Effector memory CD8-positive, alpha-beta T cell (primary cell): ENCODE data around the gene SV2A.

Source experiments
- ATAC-seq: fragments of 150-1000 bp; cut with Tn5 transposase; replicated peaks from 2 replicates; pipeline ENCODE4 v1.10.0; 2021; ENCODE audit warnings: mild to moderate bottlenecking, moderate library complexity
- DNase-seq, 3 experiments: peaks; one replicate each; pipeline ENCODE4 v3.0.0; 2021
- H3K27ac Mint-ChIP-seq, 2 donors: one replicate each; pipeline ENCODE4 v1.8.0; 2022; ENCODE audit warnings: mild to moderate bottlenecking in 2 of 2, mixed read lengths in 2 of 2, moderate library complexity in 2 of 2
- H3K27me3 Mint-ChIP-seq, 2 donors: one replicate each; pipeline ENCODE4 v1.8.0; 2022; ENCODE audit warnings: mixed read lengths in 2 of 2
- H3K36me3 Mint-ChIP-seq: one replicate; pipeline ENCODE4 v1.8.0; 2022; ENCODE audit warnings: mild to moderate bottlenecking, moderate library complexity, mixed read lengths; ENCODE audit not compliant: insufficient read depth
- H3K4me1 Mint-ChIP-seq, 2 donors: one replicate each; pipeline ENCODE4 v1.8.0; 2022; ENCODE audit warnings: low read depth in 2 of 2, mixed read lengths in 2 of 2
- H3K4me3 Mint-ChIP-seq, 2 donors: one replicate each; pipeline ENCODE4 v1.8.0; 2022; ENCODE audit warnings: mild to moderate bottlenecking in 2 of 2, mixed read lengths in 2 of 2, moderate library complexity in 2 of 2
- H3K9me3 Mint-ChIP-seq, 2 donors: one replicate each; pipeline ENCODE4 v1.8.0; 2022; ENCODE audit warnings: mixed read lengths in 2 of 2

Gene SV2A

DNA sequence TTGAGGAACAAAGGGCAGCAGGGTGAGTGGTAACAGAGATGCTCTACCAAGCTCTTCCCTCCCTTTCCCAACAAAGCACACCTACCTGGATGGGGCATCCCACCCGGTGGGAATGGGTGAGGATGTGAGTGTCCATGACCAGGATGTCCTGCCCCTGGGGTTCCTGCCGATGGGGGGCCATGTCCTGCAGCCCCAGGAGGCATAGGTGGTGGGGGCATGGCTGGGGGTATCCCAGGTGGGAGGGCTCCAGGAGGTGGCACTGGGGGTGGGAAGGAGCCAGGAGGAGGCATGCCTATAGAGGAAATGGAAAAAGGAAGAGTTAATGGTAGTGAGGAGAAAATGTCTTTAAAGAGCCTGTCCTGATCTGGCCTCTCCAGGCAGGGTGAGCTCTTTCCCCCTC lies 8.1 kb upstream of the SV2A start:
- peaks cover 36 to 39% of the 10 kb centered on the region in 2 donors for H3K4me1 Mint-ChIP-seq
- peaks cover 4 to 6% of the 10 kb centered on the region in 2 donors for H3K27me3 Mint-ChIP-seq
- peaks cover 57% of the 10 kb centered on the region for H3K36me3 Mint-ChIP-seq
- no peak for ATAC-seq
- peak overlapping the region; percentile 7 to 19 for H3K27ac Mint-ChIP-seq
- H3K9me3 Mint-ChIP-seq = no peaks in the 10 kb centered on the region
- no peak for DNase-seq
- peak overlapping the region; percentile 89 to 95 for H3K4me3 Mint-ChIP-seq

DNA sequence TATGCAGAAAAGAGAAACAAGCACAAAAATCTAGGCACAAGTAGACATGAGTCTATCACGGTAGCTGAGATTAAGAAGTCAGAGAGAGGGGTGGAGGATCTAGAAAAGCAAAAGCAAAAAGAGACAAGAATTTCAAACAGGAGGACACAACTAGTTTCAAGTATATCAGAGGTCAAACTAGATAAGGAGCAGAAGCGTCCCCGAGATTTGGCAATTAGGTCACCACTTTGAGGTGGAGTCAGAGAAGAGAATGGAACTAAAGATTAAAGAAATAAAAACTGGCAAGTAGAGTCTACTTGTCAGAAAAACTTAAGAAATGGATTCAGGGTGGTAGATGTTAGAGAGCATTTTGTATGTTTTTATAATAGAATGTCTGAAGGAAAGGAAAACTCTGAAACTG lies 7.7 kb upstream of the SV2A start:
- H3K36me3 Mint-ChIP-seq = peaks cover 57% of the 10 kb centered on the region
- no peaks in the 10 kb centered on the region for H3K9me3 Mint-ChIP-seq
- ATAC-seq = no peak
- peaks cover 0 to 2% of the 10 kb centered on the region in 2 donors for H3K27me3 Mint-ChIP-seq
- peak overlapping the region; percentile 7 to 19 for H3K27ac Mint-ChIP-seq
- H3K4me3 Mint-ChIP-seq = peak overlapping the region; percentile 89 to 95
- DNase-seq = no peak
- peaks cover 33 to 39% of the 10 kb centered on the region in 2 donors for H3K4me1 Mint-ChIP-seq

DNA sequence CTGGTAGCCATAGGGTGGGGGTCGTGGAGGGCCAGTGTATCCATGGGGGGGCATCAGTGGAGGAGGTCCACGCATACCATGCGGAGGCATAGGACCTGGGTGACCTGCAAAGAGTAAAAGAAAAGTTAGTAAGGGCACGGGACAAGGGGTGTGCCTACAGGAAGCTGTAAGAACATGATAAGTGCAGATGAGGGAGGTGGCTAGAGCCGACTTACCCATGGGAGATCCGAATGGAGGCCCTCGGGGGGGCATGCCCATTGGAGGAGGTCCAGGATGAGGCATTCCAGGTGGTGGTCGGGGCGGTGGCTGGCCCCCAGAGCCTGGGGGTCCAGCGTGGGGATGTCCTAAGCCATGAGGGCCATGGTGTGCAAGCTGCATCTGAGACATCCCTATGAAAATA lies 6.0 kb upstream of the SV2A start:
- DNase-seq (no peak), ATAC-seq (no peak)
- Mint-ChIP-seq H3K4me1 (peaks cover 31 to 37% of the 10 kb centered on the region in 2 donors), H3K27ac (peak overlapping the region; percentile 44 to 89), H3K4me3 (no peak overlapping the region), H3K27me3 (peaks cover 0 to 2% of the 10 kb centered on the region in 2 donors), H3K9me3 (no peaks in the 10 kb centered on the region), H3K36me3 (peaks cover 57% of the 10 kb centered on the region)

DNA sequence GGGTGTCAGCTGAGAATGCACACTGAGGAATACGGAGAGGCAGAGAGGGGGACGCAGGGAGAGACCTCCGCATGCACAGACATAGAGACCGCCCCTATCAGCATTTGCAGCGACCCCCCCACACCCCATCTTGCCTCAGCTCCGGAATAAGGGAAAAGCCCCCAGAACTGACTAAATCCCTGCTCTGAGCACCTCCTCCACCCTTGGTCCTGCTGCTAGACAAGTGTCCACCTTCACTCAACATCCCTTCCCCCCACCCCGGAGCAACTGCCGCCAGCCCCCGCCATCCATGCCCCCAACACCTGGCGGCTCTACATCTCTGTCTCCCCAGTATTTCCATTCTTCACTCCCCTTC lies 769 bp downstream of the SV2A start:
- no peaks in the 10 kb centered on the region for H3K36me3 Mint-ChIP-seq
- H3K4me1 Mint-ChIP-seq = peaks cover 17% of the 10 kb centered on the region in 2 donors
- ATAC-seq (peak; percentile 8), DNase-seq (no peak)
- peak overlapping the region; percentile 79 to 83 for H3K4me3 Mint-ChIP-seq
- peaks cover 0 to 19% of the 10 kb centered on the region in 2 donors for H3K27me3 Mint-ChIP-seq
- H3K27ac Mint-ChIP-seq = peak overlapping the region in 1 of 2 donors; percentile 75
- no peaks in the 10 kb centered on the region for H3K9me3 Mint-ChIP-seq

DNA sequence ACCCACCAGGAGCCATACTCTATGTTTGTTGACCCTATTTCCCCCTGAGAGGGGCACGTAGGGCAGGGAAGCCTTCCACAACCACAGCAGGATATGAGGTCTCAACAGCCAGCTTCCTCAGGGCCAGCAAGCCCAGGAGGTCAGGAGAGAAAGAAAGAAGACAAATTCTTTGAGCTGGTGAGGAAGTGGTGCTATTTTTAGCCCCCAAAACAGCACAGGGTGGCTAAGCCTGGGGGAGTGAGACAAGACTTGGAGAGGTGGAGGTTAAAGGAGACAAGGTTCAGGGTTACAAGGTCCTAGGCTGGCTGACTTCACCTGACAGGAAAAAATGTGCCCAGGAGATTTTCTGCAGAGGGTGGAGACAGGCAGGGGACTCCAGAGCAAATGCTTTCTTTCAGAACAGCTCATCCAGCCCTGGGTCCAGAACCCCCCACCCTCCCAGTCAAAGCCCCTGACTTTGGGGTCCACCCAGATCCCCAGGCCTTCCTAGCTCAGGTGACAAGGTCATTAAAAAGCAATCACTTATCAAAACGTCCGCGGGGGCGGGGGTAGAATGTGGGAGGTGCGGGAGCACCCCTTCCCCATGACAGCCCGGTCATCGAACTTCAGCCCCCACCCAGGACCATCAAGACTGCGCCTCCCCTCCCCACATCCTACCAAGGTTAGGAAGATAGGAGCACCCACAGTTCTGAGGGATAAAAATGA lies 1.3 kb downstream of the SV2A start:
- ATAC-seq (no peak), DNase-seq (no peak)
- Mint-ChIP-seq H3K27ac (peak overlapping the region; percentile 75 to 82), H3K36me3 (no peaks in the 10 kb centered on the region), H3K4me3 (peak overlapping the region; percentile 79 to 83), H3K9me3 (no peaks in the 10 kb centered on the region), H3K4me1 (peaks cover 17 to 18% of the 10 kb centered on the region in 2 donors), H3K27me3 (peaks cover 0 to 19% of the 10 kb centered on the region in 2 donors)

DNA sequence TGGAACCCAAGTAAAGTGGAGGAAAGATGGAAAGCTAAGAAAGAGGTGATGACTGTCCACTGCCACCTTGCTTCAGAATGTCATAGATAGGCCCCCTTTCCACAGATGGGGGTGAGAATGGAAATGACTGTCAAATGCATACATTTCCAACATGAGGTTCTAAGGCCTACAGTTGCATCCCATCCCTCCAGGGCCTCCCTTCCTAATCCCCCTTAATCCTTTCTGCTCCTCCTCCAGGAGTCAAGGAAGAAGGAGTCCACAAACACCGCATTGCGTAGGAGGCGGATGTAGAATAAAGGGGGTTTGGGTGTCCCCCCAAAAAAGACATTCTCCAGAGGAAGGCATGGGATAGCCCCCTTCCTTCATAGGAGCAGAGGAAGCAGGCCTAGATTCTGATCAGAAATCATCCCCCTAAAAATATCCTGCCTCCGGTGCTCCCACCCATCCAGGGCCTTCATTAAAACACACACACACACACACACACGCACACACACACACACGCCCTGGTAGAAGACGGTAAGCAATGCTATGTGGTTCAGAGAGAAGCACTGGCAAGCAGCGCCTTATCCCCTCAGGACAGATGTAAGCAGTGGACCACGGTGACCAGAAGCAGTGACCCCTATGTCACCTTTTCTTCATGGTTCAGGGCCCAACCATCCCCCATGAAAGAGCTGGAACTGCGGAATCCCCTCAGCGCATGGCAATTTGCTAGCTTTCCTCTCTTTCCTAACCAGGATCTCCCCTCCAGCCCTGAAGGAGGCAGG lies 2.0 kb downstream of the SV2A start:
- Mint-ChIP-seq H3K4me1 (peaks cover 17 to 20% of the 10 kb centered on the region in 2 donors), H3K4me3 (peak overlapping the region; percentile 79 to 83), H3K36me3 (no peaks in the 10 kb centered on the region), H3K27me3 (peaks cover 0 to 19% of the 10 kb centered on the region in 2 donors), H3K9me3 (no peaks in the 10 kb centered on the region), H3K27ac (peak overlapping the region; percentile 75 to 82)
- no peak for DNase-seq
- no peak for ATAC-seq

DNA sequence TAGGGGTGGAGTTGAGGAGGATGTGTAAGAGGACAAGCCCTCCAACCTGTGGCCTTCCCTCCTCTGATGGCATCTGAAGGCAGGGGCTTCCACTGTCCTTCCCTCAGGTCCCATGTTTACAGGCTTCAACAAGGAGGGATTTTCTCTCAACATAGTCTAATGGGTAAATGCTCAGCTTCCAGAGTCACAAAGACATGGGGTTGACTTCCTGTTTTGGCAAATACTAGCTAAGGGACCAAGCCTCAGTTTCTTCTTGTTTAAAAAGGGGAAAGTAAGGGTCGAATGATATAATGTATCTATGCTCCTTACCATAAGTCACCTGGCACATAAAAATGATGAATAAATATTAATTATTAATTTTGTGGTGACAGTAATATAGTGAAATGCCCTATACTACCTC lies 3.1 kb downstream of the SV2A start:
- H3K4me1 Mint-ChIP-seq = peaks cover 17 to 20% of the 10 kb centered on the region in 2 donors
- H3K9me3 Mint-ChIP-seq = no peaks in the 10 kb centered on the region
- DNase-seq (no peak), ATAC-seq (no peak)
- H3K27ac Mint-ChIP-seq = no peak overlapping the region
- no peaks in the 10 kb centered on the region for H3K36me3 Mint-ChIP-seq
- peaks cover 0 to 19% of the 10 kb centered on the region in 2 donors for H3K27me3 Mint-ChIP-seq
- no peak overlapping the region for H3K4me3 Mint-ChIP-seq

DNA sequence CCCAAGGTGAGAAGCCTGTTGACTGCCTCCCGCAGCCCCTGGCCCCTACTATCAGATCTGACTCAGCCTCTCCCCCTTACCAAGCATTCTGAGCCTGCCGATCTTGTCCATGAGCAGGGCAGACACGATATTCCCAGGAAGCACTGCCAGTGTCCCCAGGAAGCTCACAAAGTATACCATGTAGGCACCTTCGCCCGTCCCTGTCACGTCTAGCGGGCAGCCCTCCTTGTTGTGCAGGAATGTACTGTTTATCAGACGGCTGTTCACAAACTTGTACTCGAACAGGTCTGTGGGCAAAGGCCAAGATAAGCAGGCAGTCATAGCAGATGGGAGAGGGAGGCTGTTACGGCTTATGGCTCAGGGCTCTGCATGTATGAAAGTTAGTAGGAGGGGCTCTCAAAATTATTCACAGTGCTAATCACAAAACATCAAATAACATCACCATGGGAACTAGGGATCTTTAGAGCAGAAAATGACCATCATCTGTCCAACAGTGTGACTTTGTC lies 11.0 kb downstream of the SV2A start:
- Mint-ChIP-seq H3K27ac (peak overlapping the region in 1 of 2 donors; percentile 35), H3K4me3 (no peak overlapping the region), H3K4me1 (peaks cover 0 to 11% of the 10 kb centered on the region in 2 donors), H3K27me3 (no peaks in the 10 kb centered on the region), H3K36me3 (peaks cover 5% of the 10 kb centered on the region), H3K9me3 (no peaks in the 10 kb centered on the region)
- DNase-seq = no peak
- no peak for ATAC-seq

DNA sequence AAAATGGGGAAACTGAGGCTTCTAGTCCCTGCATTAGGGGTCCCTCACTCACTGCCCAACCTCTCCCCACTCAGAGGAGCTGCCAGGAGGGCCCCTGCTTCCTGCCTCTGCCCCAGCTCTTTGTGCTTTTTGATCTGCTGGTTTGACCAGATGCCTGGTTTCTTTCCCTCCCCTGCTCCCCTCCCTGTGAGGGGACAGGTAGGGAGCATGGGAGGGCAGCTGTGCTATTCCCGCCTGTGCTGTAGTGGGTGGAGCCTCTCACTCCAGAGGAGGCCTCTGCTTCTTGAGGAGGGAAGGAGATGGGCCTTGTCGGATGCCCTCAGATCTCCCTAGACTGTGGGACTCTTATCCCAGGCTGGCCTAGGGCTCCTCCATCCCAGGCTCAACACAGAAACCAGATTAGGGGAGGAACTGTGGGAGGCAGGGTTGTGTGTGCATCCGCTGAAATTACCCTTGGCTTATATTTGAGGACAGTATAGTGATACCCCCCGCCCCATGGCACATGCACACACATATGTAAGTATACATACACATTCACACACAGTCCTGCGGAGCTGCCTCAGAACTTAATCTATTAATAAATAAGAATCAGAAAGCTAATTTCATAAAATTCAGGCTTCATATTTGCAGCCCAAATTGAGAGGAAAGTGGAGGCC lies 13.7 kb downstream of the SV2A start:
- no peak for ATAC-seq
- peaks cover 19 to 22% of the 10 kb centered on the region in 2 donors for H3K4me1 Mint-ChIP-seq
- peaks cover 0 to 4% of the 10 kb centered on the region in 2 donors for H3K9me3 Mint-ChIP-seq
- H3K27me3 Mint-ChIP-seq = no peaks in the 10 kb centered on the region
- no peak overlapping the region for H3K27ac Mint-ChIP-seq
- no peak overlapping the region for H3K4me3 Mint-ChIP-seq
- no peak for DNase-seq
- peaks cover 18% of the 10 kb centered on the region for H3K36me3 Mint-ChIP-seq

DNA sequence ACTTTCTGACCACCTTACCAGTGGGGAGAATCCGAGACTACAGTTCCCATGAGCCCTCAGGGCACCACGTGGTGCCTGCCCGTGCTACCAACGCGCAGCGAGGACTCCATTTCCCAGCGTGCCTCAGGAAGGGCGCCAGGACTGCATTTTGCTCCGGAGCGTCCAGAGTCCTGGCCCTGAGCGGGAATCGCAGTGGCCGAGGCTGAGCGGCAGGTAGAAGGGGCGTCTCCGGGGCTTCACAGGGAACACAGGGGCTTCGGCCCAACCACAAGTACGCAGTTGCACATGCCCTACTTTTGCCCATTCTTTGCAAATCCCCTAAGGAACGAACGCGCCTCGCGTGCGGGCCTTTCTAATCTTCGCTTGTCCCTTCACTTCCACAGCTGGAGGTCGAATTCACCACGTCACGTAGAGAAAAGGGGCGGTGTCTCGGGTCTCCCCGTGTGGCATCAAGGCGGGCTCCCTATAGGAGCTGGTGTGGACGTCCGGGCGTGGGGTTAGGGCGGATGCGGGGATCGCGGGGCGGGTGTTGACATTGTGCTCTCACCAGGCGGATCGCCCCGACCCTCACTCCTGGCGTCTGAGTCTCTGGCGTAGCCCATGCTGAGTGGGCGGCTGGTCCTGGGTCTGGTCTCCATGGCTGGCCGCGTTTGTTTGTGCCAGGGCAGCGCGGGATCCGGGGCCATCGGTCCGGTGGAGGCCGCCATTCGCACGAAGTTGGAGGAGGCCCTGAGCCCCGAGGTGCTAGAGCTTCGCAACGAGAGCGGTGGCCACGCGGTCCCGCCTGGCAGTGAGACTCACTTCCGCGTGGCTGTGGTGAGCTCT lies 18.0 kb downstream of the SV2A start, which contains the start of gene BOLA1:
Gene BOLA1, plus strand, starts transcription at position 109 of the 825 bp plus-strand sequence. Its CDS starts 492 bp downstream, at position 601.
- Mint-ChIP-seq H3K27ac (peak within 1 kb of the TSS; percentile 82 to 86), H3K4me3 (peak within 1 kb of the TSS; percentile 86 to 89), H3K27me3 (peaks cover 0 to 2% of the 10 kb centered on the region in 2 donors), H3K36me3 (peaks cover 15% of the 10 kb centered on the region), H3K4me1 (peaks cover 21% of the 10 kb centered on the region in 2 donors), H3K9me3 (peaks cover 0 to 5% of the 10 kb centered on the region in 2 donors)
- DNase-seq (peak; percentile 67 to 74 (median 73)), ATAC-seq (peak; percentile 96)

DNA sequence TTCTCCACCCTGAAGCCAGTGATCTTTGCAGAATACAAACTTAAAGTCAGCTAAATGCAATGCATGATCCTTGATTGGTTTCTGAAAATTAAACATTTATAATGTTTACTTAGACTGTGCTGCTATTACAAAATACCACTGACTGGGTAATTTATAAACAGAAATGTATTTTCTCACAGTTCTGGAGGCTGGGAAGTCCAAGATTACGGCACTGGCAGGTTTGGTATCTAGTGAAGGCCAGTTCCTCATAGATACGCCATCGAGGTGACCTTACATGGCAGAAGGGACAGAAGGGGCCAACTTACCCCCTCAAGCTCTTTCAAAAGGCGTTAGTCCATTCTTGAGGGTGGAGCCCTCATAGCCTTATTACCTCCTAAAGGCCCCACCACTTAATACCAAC lies 21.1 kb downstream of the SV2A start:
- no peak overlapping the region for H3K27ac Mint-ChIP-seq
- DNase-seq = no peak
- H3K9me3 Mint-ChIP-seq = peaks cover 0 to 5% of the 10 kb centered on the region in 2 donors
- H3K36me3 Mint-ChIP-seq = peaks cover 14% of the 10 kb centered on the region
- peaks cover 0 to 11% of the 10 kb centered on the region in 2 donors for H3K27me3 Mint-ChIP-seq
- ATAC-seq = no peak
- no peak overlapping the region for H3K4me3 Mint-ChIP-seq
- H3K4me1 Mint-ChIP-seq = peaks cover 17 to 21% of the 10 kb centered on the region in 2 donors

DNA sequence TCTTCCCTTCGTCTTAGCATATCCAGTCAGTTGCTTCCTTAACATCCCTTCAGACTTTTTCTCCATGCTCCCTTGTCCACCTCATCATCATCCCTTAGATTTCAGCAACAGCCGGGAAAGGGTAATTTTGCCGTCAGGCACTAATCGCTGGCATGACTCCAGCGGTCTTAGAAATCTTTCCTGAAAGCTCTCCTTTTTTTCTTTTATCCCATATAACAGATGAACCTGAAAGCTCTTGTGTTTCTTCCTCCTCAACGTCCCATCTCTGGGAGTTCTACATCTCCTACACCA lies 28.7 kb downstream of the SV2A start:
- Mint-ChIP-seq H3K27ac (no peak overlapping the region), H3K4me1 (no peaks in the 10 kb centered on the region), H3K36me3 (no peaks in the 10 kb centered on the region), H3K4me3 (no peak overlapping the region), H3K9me3 (no peaks in the 10 kb centered on the region), H3K27me3 (peaks cover 0 to 1% of the 10 kb centered on the region in 2 donors)
- ATAC-seq (no peak), DNase-seq (no peak)
